Activated naive CD4-positive, alpha-beta T cell treated with anti-CD3 and anti-CD28 coated beads, Interleukin-2, amount 50 U/mL, for 72 hours (primary cell): Measurements from ENCODE around the gene SLC22A13. TPM values are rescaled to one million over a fixed set of nuclear protein-coding genes. Genes with fewer than 3 reads are reported as not detected.
"Not testable (repeated sequence)": the region's sequence is repeated elsewhere in the genome, so short reads cannot be mapped to it uniquely, and the experiment has no call there.

Source experiments
- ATAC-seq, 2 donors: fragments of 150-1000 bp; cut with Tn5 transposase; 2 replicates each; pipeline ENCODE4 v1.10.0; 2021; ENCODE audit warnings: mild to moderate bottlenecking in 2 of 2, moderate library complexity in 2 of 2
- DNase-seq, 2 donors: peaks; one replicate each; pipeline ENCODE4 v3.0.0; 2021 to 2022; ENCODE audit warnings: low spot score in 2 of 2
- H3K27ac Mint-ChIP-seq, 2 donors: one replicate each; pipeline ENCODE4 v1.8.0; 2022; ENCODE audit warnings: mild to moderate bottlenecking in 2 of 2, mixed read lengths in 2 of 2
- H3K36me3 Mint-ChIP-seq, 2 donors: one replicate each; pipeline ENCODE4 v1.8.0; 2022; ENCODE audit warnings: mixed read lengths in 2 of 2
- H3K9me3 Mint-ChIP-seq, 2 donors: one replicate each; pipeline ENCODE4 v1.8.0; 2022; ENCODE audit warnings: mixed read lengths in 2 of 2
- total RNA-seq, 2 donors: library from RNA; stranded (reverse); gene quantifications; one replicate each; pipeline ENCODE4 v1.2.3, GENCODE V29; 2022

The SLC22A13 gene
- total RNA-seq, 2 donors from 2014 or later, result 0.11 to 1.1 TPM

DNA sequence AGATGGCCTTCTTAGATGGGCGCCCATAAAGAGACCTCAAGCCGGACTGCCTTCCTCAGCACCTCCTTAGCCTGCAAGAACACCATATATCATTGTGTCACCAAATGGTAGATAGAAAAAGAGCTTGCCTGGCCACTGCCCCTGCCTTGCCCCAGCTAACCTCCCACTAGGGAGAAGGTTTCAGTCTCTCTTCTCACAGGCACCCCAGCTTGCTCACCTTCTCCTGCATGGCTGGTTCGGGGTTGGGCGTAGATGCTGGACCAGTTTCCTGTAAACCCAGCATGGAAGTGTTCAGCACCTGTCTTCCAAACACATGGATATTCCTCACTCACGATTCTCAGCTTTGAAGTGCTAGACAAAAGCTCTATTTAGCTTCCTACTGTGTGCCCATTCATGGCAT lies 13.2 kb downstream of the SLC22A13 start:
- no peak for DNase-seq
- Mint-ChIP-seq H3K36me3 (peaks cover 0 to 4% of the 10 kb centered on the region in 2 donors), H3K9me3 (no peaks in the 10 kb centered on the region), H3K27ac (peak overlapping the region in 1 of 2 donors; percentile 62)
- no peak for ATAC-seq

- no peaks in the 10 kb centered on the region for H3K36me3 Mint-ChIP-seq
- H3K9me3 Mint-ChIP-seq, result no peaks in the 10 kb centered on the region
- ATAC-seq (no peak), DNase-seq (no peak)
- peak within 1 kb of the TSS in 1 of 2 donors; percentile 84 for H3K27ac Mint-ChIP-seq
Observed at GRCh38 chr3:38281895-38282686, 16.5 kb downstream of the SLC22A13 start, which contains the start of gene SLC22A14. SLC22A14 (plus strand) TSS chr3:38282294; CDS start chr3:38306027, 23,733 bp downstream.

GRCh38 chr3:38283810-38284755 lies 18.5 kb downstream of the SLC22A13 start:
- no peaks in the 10 kb centered on the region for H3K36me3 Mint-ChIP-seq
- H3K9me3 Mint-ChIP-seq, result no peaks in the 10 kb centered on the region
- no peak for DNase-seq
- no peak for ATAC-seq
- H3K27ac Mint-ChIP-seq, result no peak overlapping the region

DNA sequence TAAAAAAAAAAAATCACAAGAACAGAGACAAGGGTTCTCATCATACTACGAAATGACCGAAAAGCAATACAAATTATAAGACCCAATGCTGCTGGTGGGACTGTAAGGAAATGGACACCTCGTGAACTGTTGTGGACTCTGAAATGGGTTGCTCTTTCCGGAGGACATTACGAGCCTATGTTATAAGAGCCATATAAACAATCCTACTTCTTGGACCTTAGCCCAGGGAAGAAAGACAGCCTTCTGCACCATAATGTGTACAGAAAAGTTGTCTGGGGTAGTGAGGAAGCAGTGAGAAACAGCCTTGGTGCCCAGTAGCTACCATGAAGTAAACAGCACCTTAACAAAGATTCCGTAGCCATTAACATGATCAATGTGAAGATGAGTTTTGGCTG lies 19.1 kb downstream of the SLC22A13 start:
- no peak for ATAC-seq
- no peaks in the 10 kb centered on the region for H3K36me3 Mint-ChIP-seq
- DNase-seq, result no peak
- H3K27ac Mint-ChIP-seq, result no peak overlapping the region
- no peaks in the 10 kb centered on the region for H3K9me3 Mint-ChIP-seq

DNA sequence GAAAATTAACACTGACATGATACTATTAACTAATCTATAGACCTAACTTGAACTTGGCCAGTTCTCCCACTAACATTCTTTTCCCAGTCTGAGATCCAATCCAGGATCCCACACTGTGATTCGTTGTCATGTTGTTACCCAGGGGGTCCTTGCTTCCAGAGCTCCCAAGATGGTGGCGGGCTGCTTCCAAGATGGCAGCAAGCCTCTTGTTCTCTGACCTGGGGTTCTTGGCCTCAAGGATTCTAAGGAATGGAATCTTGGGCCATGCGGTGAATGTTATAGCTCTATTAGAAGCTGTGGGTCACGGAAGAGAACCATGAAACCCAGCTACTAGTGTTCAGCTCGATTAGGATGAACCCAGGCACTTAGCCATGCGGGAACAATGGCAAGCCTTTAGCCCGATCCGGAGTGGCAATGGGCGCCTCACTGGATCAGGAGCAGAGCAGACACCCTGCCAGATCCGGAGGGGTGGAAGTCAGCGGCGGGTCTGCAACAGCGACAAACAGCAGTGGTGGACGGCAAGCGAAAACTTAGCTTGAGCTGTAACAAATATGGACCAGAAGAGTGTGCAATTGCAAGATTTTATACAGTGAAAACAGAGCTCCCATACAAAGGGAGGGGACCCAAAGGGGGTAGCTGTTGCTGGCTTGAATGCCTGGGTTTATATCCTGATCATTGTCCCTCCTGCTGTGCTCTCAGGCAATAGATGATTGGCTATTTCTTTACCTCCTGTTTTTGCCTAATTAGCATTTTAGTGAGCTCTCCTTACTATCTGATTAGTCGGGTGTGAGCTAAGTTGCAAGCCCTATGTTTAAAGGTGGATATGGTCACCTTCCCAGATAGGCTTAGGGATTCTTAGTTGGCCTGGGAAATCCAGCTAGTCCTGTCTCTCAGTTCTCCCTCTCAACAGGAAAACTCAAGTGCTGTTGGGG lies 23.9 kb downstream of the SLC22A13 start:
- H3K36me3 Mint-ChIP-seq, ATAC-seq, DNase-seq, H3K9me3 Mint-ChIP-seq: not testable (repeated sequence)
- H3K27ac Mint-ChIP-seq, result peak overlapping the region in 1 of 2 donors; percentile 19

GRCh38 chr3:38297053-38297452 lies 31.4 kb downstream of the SLC22A13 start:
- not testable (repeated sequence) for H3K9me3 Mint-ChIP-seq, ATAC-seq, DNase-seq, H3K27ac Mint-ChIP-seq, H3K36me3 Mint-ChIP-seq

DNA sequence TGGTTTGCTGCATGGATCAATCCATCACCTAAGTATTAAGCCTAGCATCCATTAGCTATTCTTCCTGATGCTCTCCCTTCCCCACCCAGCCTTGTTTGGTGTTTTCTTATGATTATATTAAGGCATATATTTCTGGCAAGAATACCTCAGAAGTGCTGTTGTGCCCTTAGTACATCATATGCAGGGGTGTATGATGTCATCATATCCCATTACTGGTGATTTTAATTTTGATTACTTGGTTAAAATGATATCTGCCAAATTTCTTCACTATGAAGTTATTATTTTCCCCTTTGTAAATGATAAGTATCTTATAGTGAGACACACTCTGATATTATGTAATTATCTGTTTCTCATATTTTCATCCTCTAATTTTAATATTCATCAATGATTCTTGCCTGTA lies 31.9 kb downstream of the SLC22A13 start:
- Mint-ChIP-seq H3K9me3 (no peaks in the 10 kb centered on the region), H3K36me3 (no peaks in the 10 kb centered on the region), H3K27ac (no peak overlapping the region)
- ATAC-seq, result no peak
- DNase-seq, result no peak

DNA sequence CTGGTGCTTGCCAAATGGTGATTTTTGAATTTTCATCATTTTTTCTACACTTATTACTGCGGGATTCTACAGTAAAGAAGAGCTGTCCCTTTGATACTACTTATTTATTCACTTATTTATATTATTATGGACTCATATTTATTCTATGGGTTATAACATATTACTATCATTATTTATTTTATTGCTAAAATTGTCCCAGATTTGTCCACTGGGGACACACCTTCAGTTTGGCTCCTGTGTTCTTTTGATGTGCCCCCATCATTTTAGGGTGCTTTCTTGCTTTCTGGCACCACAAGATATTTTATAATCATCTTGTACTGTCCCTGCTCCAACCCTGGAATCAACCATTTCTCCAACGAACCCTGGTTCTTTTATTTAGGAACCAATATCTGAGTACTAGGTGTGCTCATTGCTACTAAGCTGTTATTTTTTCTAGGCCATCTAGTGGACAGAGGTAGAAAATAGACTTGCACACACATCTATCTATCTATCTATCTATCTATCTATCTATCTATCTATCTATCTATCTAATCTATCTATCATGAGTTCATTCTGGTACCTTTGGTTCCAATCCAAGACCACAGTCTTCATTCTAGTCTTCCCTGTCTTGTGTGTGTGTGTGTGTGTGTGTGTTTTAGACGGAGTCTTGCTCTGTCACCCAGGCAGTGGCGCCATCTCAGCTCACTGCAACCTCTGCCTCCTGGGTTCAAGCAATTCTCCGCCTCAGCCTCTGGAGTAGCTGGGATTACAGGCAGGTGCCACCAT lies 32.5 kb downstream of the SLC22A13 start:
- Mint-ChIP-seq H3K36me3 (no peaks in the 10 kb centered on the region), H3K9me3 (no peaks in the 10 kb centered on the region), H3K27ac (no peak overlapping the region)
- ATAC-seq (no peak), DNase-seq (no peak)

- H3K9me3 Mint-ChIP-seq, result peaks cover 0 to 4% of the 10 kb centered on the region in 2 donors
- DNase-seq (no peak), ATAC-seq (no peak)
- H3K27ac Mint-ChIP-seq, result no peak overlapping the region
- H3K36me3 Mint-ChIP-seq, result peaks cover 0 to 9% of the 10 kb centered on the region in 2 donors
Observed at GRCh38 chr3:38306941-38307340, 41.3 kb downstream of the SLC22A13 start.

DNA sequence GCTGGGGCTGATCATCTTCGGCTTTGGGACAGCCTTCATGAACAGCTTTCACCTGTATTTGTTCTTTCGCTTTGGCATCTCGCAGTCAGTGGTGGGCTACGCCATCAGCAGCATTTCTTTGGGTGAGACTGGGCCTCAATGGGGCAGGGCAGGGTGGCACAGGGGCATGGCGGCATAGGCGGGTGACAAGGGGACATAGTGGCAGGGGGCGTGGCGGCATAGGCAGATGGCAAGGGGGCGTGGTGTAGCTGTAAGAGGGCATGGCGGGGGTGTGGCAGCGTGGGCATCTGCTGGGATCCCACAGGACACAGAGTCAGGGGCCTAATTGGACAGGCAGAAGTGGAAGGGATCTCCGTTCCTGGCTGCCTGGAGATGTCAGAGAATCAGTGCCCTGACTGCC lies 42.0 kb downstream of the SLC22A13 start:
- peaks cover 0 to 9% of the 10 kb centered on the region in 2 donors for H3K36me3 Mint-ChIP-seq
- H3K9me3 Mint-ChIP-seq, result peaks cover 0 to 4% of the 10 kb centered on the region in 2 donors

DNA sequence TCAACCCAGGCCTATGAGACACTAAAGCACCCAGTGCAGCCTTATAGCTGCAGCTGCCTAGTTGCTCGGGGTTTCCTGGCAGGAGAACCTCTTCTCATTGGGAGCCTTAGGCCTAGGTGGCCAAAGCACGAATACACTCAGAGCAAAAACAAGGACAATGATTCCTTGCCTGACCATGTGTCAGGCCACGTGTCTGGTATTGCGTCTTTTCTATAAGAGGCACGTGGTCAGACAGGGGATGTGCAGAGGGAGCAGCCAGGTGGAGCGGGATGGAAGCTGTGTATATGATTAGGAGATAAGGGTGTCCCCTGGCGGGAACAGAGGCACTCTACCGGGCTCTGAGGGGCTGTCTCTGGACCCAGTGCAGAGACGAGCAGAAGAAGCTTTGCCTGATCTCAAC lies 42.8 kb downstream of the SLC22A13 start:
- Mint-ChIP-seq H3K36me3 (peaks cover 0 to 9% of the 10 kb centered on the region in 2 donors), H3K27ac (no peak overlapping the region), H3K9me3 (peaks cover 0 to 4% of the 10 kb centered on the region in 2 donors)
- DNase-seq (no peak), ATAC-seq (no peak)

More for the DNA sequence above, 42.0 kb downstream of the SLC22A13 start:
- DNase-seq, result no peak
- no peak overlapping the region for H3K27ac Mint-ChIP-seq
- no peak for ATAC-seq

GRCh38 chr3:38311476-38311875 lies 45.9 kb downstream of the SLC22A13 start:
- no peak overlapping the region for H3K27ac Mint-ChIP-seq
- no peaks in the 10 kb centered on the region for H3K9me3 Mint-ChIP-seq
- ATAC-seq (no peak), DNase-seq (no peak)
- H3K36me3 Mint-ChIP-seq, result no peaks in the 10 kb centered on the region

DNA sequence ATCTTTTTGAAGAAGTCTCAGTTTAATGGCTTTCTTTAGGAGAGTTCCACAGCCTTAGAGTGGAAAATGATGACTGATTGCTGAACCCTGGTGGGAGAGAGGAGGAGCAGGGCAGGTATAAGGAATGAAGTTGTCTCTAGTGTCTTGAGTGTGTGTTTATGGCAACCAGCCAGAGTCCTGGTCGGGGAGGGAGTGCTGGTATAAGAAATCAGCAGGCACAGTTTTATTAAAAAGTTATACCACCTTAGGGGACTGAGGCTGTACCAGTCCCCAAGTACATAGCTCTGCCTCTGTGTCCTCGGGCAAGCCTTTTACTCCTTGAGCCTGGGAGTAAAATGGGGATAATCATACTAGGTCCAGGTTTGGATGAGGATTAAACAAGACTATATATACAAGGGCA lies 46.3 kb downstream of the SLC22A13 start:
- Mint-ChIP-seq H3K9me3 (no peaks in the 10 kb centered on the region), H3K36me3 (no peaks in the 10 kb centered on the region), H3K27ac (no peak overlapping the region)
- DNase-seq (no peak), ATAC-seq (no peak)

DNA sequence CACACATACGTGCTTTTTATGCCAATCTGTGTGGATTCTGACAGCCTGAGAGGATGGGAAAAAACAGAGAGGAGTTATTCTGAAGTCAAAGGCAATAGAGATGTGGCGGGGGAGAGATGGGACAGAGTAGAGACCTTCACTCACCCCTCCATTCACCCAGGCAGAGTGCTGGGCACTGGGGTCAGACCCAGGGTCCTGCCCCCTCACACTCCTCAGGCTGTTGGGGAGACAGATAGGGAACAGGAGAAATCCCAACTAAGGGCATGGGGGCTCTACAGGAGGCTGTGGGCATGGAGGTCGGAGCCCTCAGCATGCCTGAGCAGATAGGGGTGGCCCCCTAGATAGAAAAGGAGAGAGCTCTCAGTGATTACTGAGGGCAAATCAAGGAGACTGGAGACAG lies 46.7 kb downstream of the SLC22A13 start:
- no peak for ATAC-seq
- no peak for DNase-seq
- no peak overlapping the region for H3K27ac Mint-ChIP-seq
- no peaks in the 10 kb centered on the region for H3K9me3 Mint-ChIP-seq
- no peaks in the 10 kb centered on the region for H3K36me3 Mint-ChIP-seq

GRCh38 chr3:38313263-38313662 lies 47.7 kb downstream of the SLC22A13 start:
- Mint-ChIP-seq H3K27ac (no peak overlapping the region), H3K36me3 (no peaks in the 10 kb centered on the region), H3K9me3 (no peaks in the 10 kb centered on the region)
- DNase-seq (no peak), ATAC-seq (no peak)

DNA sequence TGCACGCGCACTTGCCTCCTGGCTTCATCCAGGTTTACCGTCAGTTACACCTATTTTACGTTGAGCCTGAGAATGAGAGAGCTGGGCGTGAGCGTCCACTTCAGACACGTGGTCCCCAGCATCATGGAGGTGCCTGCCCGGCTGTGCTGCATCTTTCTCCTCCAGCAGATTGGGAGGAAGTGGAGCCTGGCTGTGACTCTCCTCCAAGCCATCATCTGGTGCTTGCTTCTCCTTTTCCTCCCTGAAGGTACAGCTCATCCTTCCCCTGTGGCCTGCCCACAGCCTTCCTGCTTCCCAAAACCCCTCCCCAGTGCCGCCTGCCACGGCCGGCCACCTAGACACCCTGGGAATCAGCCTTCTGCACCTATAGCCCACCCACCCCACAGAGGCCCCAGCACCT lies 48.1 kb downstream of the SLC22A13 start:
- DNase-seq (no peak), ATAC-seq (no peak)
- Mint-ChIP-seq H3K36me3 (no peaks in the 10 kb centered on the region), H3K27ac (no peak overlapping the region), H3K9me3 (no peaks in the 10 kb centered on the region)
